Neutrophil (primary cell): ENCODE results near the gene INAFM1.

Experiments
- H3K27ac ChIP-seq: fragments of 200-600 bp; sonication (generic); 2 replicates; pipeline ENCODE4 v1.5.1; 2016; ENCODE audit warnings: mild to moderate bottlenecking, moderate library complexity
- H3K27me3 ChIP-seq: fragments of 200-600 bp; sonication (generic); 2 replicates; pipeline ENCODE4 v1.6.0; 2016; ENCODE audit warnings: mild to moderate bottlenecking
- H3K36me3 ChIP-seq: fragments of 200-600 bp; sonication (generic); 2 replicates; pipeline ENCODE4 v1.5.1; 2017
- H3K4me1 ChIP-seq, 2 experiments: fragments of 200-600 bp in 1 of 2; sonication (generic) in 1 of 2; 1 replicate in 1 of 2; 2 replicates in 1 of 2; pipeline versions ENCODE4 v1.5.1 to v1.6.1; 2013 to 2016; ENCODE audit warnings: low read depth in 1 of 2, low read length in 1 of 2, mild to moderate bottlenecking in 1 of 2, moderate library complexity in 1 of 2; ENCODE audit not compliant: control insufficient read depth in 1 of 2, insufficient read depth in 1 of 2
- H3K4me3 ChIP-seq, 2 experiments: fragments of 200-600 bp in 1 of 2; sonication (generic) in 1 of 2; 1 replicate in 1 of 2; 2 replicates in 1 of 2; pipeline ENCODE4 v1.5.1; 2013 to 2016; ENCODE audit warnings: low read depth in 1 of 2, low read length in 1 of 2, mild to moderate bottlenecking in 1 of 2, moderate library complexity in 1 of 2
- H3K9me3 ChIP-seq: fragments of 200-600 bp; sonication (generic); 2 replicates; pipeline ENCODE4 v1.5.1; 2016
- TF ChIP-seq, protein P1 (sequence below): fragments of 200-600 bp; sonication (generic); IDR thresholded peaks from 2 replicates; pipeline ENCODE4 v1.5.1; 2016; ENCODE audit warnings: antibody characterized with exemption

INAFM1 gene

DNA sequence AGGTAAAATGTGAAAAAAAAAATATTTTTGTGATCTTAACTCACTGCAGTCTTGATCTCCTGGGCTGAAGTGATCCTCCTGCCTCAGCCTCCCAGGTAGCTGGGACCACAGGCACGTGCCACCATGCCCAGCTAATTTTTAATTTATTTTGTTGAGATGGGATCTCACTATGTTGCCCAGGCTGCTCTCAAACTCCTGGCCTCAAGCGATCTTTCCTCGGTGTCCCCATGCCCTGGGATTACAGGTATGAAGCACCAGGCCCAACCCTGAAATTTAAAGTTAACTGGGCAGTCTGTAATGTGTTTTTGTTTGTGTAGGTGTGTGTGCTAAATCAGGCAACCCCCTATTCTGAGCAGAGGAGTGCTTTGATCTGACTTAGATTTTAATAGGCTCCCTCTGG is 31.6 kb downstream of the INAFM1 start:
- TF ChIP-seq, protein P1, sequence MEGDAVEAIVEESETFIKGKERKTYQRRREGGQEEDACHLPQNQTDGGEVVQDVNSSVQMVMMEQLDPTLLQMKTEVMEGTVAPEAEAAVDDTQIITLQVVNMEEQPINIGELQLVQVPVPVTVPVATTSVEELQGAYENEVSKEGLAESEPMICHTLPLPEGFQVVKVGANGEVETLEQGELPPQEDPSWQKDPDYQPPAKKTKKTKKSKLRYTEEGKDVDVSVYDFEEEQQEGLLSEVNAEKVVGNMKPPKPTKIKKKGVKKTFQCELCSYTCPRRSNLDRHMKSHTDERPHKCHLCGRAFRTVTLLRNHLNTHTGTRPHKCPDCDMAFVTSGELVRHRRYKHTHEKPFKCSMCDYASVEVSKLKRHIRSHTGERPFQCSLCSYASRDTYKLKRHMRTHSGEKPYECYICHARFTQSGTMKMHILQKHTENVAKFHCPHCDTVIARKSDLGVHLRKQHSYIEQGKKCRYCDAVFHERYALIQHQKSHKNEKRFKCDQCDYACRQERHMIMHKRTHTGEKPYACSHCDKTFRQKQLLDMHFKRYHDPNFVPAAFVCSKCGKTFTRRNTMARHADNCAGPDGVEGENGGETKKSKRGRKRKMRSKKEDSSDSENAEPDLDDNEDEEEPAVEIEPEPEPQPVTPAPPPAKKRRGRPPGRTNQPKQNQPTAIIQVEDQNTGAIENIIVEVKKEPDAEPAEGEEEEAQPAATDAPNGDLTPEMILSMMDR, result no peak
- H3K27ac ChIP-seq, result no peak overlapping the region

DNA sequence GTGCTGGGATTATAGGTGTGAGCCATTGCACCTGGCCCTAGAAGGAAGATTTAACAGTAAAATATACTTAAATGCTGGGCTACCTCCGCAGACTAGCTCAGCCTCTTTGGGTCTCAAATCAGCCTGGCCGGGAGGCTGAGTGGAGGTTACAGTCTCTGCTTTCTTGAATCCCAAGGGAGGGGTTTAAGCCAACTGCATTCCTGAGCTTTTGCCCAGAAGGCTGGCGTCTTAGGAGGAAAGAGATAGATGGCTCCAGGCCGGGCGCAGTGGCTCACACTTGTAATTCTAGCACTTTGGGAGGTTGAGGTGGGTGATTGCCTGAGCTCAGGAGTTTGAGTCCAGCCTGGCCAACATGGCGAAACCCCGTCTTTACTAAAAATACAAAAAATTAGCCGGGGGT is 34.4 kb downstream of the INAFM1 start:
- TF ChIP-seq, protein P1, result no peak
- Histone ChIP-seq H3K27ac (peak overlapping the region; percentile 100), H3K9me3 (no peaks in the 10 kb centered on the region), H3K4me3 (peak overlapping the region; percentile 84 to 96), H3K27me3 (no peaks in the 10 kb centered on the region), H3K36me3 (peaks cover 31% of the 10 kb centered on the region), H3K4me1 (peaks cover 66 to 74% of the 10 kb centered on the region in 2 experiments)

More for the DNA sequence above, 31.6 kb downstream of the INAFM1 start:
- Histone ChIP-seq H3K9me3 (no peaks in the 10 kb centered on the region), H3K27me3 (no peaks in the 10 kb centered on the region), H3K4me3 (no peak overlapping the region), H3K4me1 (peaks cover 60 to 67% of the 10 kb centered on the region in 2 experiments), H3K36me3 (peaks cover 3% of the 10 kb centered on the region)

DNA sequence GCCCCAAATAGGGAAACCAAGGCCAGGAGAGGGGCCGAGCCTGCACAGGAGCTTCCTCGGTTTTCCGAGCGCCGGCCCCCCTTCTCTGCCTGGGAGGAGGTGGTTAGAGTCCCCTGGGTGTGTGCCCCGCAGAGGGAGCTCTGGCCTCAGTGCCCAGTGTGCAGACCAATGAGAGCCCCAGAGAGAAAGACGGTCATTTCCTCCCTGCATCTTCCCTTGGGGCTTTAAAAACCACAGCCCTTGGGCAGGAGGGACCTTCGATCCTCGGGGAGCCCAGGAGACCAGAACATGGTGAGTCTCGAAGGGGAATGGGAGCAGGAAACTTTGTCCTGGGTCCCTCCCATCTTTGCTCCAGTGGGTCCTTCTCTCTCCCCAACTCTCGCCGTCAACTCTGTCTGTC is 34.9 kb downstream of the INAFM1 start, which contains the start of gene C5AR1:
C5AR1 (plus strand) TSS at position 254 of the 400 bp plus-strand sequence; CDS start at position 289, 35 bp downstream.
- Histone ChIP-seq H3K9me3 (no peaks in the 10 kb centered on the region), H3K36me3 (peaks cover 37% of the 10 kb centered on the region), H3K4me1 (peaks cover 72 to 78% of the 10 kb centered on the region in 2 experiments), H3K4me3 (peak within 1 kb of the TSS; percentile 84 to 96), H3K27me3 (no peaks in the 10 kb centered on the region), H3K27ac (peak within 1 kb of the TSS; percentile 100)
- TF ChIP-seq, protein P1, result peak; percentile 67

DNA sequence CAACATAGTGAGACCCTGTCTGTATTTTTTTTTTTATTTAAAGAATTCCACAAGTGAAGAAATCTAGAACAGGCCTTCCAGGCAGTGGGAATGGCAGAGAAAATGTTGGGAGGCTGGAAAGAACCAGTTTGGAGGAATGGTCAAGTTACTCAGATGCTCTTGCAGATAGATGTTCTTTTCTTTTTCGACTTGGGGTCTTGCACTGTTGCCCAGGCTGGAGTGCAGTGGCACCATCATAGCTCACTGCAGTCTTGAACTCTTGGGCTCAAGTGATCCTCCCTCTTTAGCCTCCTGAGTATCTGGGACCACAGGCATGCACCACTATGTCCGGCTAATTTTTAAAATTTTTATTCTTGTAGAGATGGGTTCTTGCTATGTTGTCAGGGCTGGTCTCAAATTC is 35.6 kb downstream of the INAFM1 start:
- TF ChIP-seq, protein P1, result no peak
- peaks cover 44% of the 10 kb centered on the region for H3K36me3 ChIP-seq
- peak overlapping the region; percentile 84 to 96 for H3K4me3 ChIP-seq
- H3K27me3 ChIP-seq, result no peaks in the 10 kb centered on the region
- no peaks in the 10 kb centered on the region for H3K9me3 ChIP-seq
- peak overlapping the region; percentile 100 for H3K27ac ChIP-seq
- peaks cover 74 to 78% of the 10 kb centered on the region in 2 experiments for H3K4me1 ChIP-seq

DNA sequence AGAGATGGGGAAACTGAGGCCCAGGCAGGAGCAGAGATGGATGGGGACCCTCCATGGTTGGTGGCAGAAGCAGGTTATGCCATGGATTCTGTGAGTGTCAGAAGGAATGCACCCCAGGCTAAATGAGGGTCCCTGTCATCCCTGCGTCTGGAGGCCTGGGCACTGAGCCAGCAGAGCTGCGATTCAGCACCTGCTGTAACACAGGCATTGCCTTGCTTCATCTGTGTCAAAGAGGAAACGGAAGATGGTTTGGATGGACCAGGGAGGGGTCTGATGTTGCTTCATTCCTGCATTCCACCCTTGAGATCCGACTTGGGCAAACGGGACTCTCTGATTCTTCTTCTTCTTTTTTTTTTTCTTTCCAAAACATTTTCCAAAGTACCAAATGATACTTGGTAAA is 36.1 kb downstream of the INAFM1 start:
- TF ChIP-seq, protein P1, result peak; percentile 27
- peaks cover 49% of the 10 kb centered on the region for H3K36me3 ChIP-seq
- peak overlapping the region; percentile 84 to 96 for H3K4me3 ChIP-seq
- H3K27me3 ChIP-seq, result no peaks in the 10 kb centered on the region
- no peaks in the 10 kb centered on the region for H3K9me3 ChIP-seq
- peak overlapping the region; percentile 100 for H3K27ac ChIP-seq
- peaks cover 76 to 79% of the 10 kb centered on the region in 2 experiments for H3K4me1 ChIP-seq
